Endothelial cell of umbilical vein (primary cell): ENCODE measurements around the gene RILPL1. TPM values are rescaled to one million over a fixed set of nuclear protein-coding genes. Genes with fewer than 3 reads are reported as not detected.

Experiments
- BruUV-seq: library from RNA; stranded (reverse); fragments of 400-500 nt; replicated peaks from 2 replicates; lab custom pipeline; 2021; lab: Mats Ljungman, UMichigan
- CTCF ChIA-PET: fragments of 300-600, 350-600 bp; sonication (Branson Sonifier 250); formaldehyde crosslinking; loops from one replicate; lab custom pipeline; 2021; ENCODE audit warnings: antibody characterized with exemption, inconsistent platforms; lab: Charles Lee
- POLR2A ChIA-PET: fragments of 300-600, 350-600 bp; sonication (Branson Sonifier 250); formaldehyde crosslinking; loops from one replicate; lab custom pipeline; 2021; ENCODE audit warnings: antibody characterized with exemption, inconsistent platforms; lab: Charles Lee
- DNase-seq: peaks from one replicate; pipeline ENCODE4 v3.0.0-alpha.2; 2011; ENCODE audit warnings: low read depth, low spot score
- FAIRE-seq: peaks from 2 replicates; lab custom pipeline; 2011; peaks lifted over from hg19 to GRCh38; lab: Jason Lieb, UNC
- H2AFZ ChIP-seq: 2 replicates; pipeline ENCODE4 v1.6.0; 2012; ENCODE audit warnings: low read depth, low read length, control low read depth, inconsistent platforms
- H3K27ac ChIP-seq: 2 replicates; pipeline ENCODE4 v1.5.1; 2011; ENCODE audit warnings: low read depth, mild to moderate bottlenecking, control low read depth, low read length, moderate library complexity; ENCODE audit not compliant: insufficient read depth
- H3K27me3 ChIP-seq, 2 experiments: 2 replicates each; pipeline versions ENCODE4 v1.6.0 to v1.6.1; 2011; ENCODE audit warnings: low read length in 2 of 2, mixed read lengths in 1 of 2; ENCODE audit not compliant: control insufficient read depth in 2 of 2, insufficient read depth in 2 of 2
- H3K36me3 ChIP-seq, 2 experiments: 2 replicates in 1 of 2; 3 replicates in 1 of 2; pipeline ENCODE4 v1.5.1; 2011; ENCODE audit warnings: low read length in 2 of 2, mild to moderate bottlenecking in 1 of 2, moderate library complexity in 1 of 2; ENCODE audit not compliant: control insufficient read depth in 2 of 2, insufficient read depth in 2 of 2; ENCODE audit errors: extremely low read depth in 1 of 2
- H3K4me1 ChIP-seq: 3 replicates; pipeline ENCODE4 v1.5.1; 2011; ENCODE audit warnings: mild to moderate bottlenecking, low read length; ENCODE audit not compliant: control insufficient read depth, insufficient read depth; ENCODE audit errors: extremely low read depth
- H3K4me2 ChIP-seq: 2 replicates; pipeline ENCODE4 v1.6.1; 2011; ENCODE audit warnings: low read length, control low read depth, mixed read lengths; ENCODE audit not compliant: insufficient read depth
- H3K4me3 ChIP-seq, 3 experiments: fragments of 200-600 bp in 1 of 3; sonication (generic), shearing (Covaris generic) in 1 of 3; replicated peaks in 1 of 3; 2 replicates each; pipeline ENCODE4 v1.5.1; 2011 to 2016; ENCODE audit warnings: control low read depth in 3 of 3, low read length in 3 of 3, mild to moderate bottlenecking in 2 of 3, inconsistent platforms in 1 of 3, low read depth in 1 of 3, moderate library complexity in 1 of 3; ENCODE audit not compliant: insufficient read depth in 1 of 3
- H3K79me2 ChIP-seq: 2 replicates; pipeline ENCODE4 v1.6.0; 2012; ENCODE audit warnings: low read length, inconsistent platforms; ENCODE audit not compliant: control insufficient read depth, insufficient read depth
- H3K9ac ChIP-seq: replicated peaks from 2 replicates; pipeline ENCODE3; 2011; ENCODE audit warnings: low read length, control low read depth; ENCODE audit not compliant: insufficient read depth; ENCODE audit errors: extremely low read depth
- H3K9me1 ChIP-seq: replicated peaks from 3 replicates; pipeline ENCODE4 v1.6.0; 2011; ENCODE audit warnings: mild to moderate bottlenecking, low read length; ENCODE audit not compliant: control insufficient read depth, insufficient read depth; ENCODE audit errors: extremely low read depth
- H3K9me3 ChIP-seq: replicated peaks from 2 replicates; pipeline ENCODE4 v1.5.1; 2012; ENCODE audit warnings: low read length, inconsistent platforms; ENCODE audit not compliant: control insufficient read depth, insufficient read depth
- H4K20me1 ChIP-seq: replicated peaks from 2 replicates; pipeline ENCODE3; 2011; ENCODE audit warnings: mild to moderate bottlenecking, low read length; ENCODE audit not compliant: control insufficient read depth, insufficient read depth; ENCODE audit errors: extremely low read depth
- EZH2 ChIP-seq: IDR thresholded peaks from 2 replicates; pipeline ENCODE4 v1.6.1; 2012; ENCODE audit warnings: borderline replicate concordance, low read depth, mild to moderate bottlenecking, moderate library complexity, low read length, inconsistent platforms; ENCODE audit not compliant: severe bottlenecking
- FOS ChIP-seq: IDR thresholded peaks from 2 replicates; pipeline ENCODE4 v1.6.1; 2011; ENCODE audit warnings: mild to moderate bottlenecking, low read length, moderate library complexity, borderline replicate concordance; ENCODE audit not compliant: insufficient read depth
- GATA2 ChIP-seq: IDR thresholded peaks from 2 replicates; pipeline ENCODE4 v1.7.0; 2011; ENCODE audit warnings: low read depth, mild to moderate bottlenecking, moderate library complexity, mixed read lengths, low read length; ENCODE audit not compliant: insufficient read length, insufficient read depth
- JUN ChIP-seq: IDR thresholded peaks from 2 replicates; pipeline ENCODE4 v1.6.1; 2011; ENCODE audit warnings: borderline replicate concordance, low read depth; ENCODE audit not compliant: insufficient read length, insufficient read depth
- MYC ChIP-seq: IDR thresholded peaks from one replicate; pipeline ENCODE4 v1.6.1; 2011; ENCODE audit warnings: mild to moderate bottlenecking, low read depth, low read length
- POLR2A ChIP-seq: IDR thresholded peaks from 2 replicates; pipeline ENCODE4 v1.6.1; 2012; ENCODE audit warnings: low read depth, mild to moderate bottlenecking, control low read depth, low read length
- POLR2AphosphoS5 ChIP-seq: IDR thresholded peaks from 2 replicates; pipeline ENCODE4 v1.6.1; 2012; ENCODE audit warnings: low read depth, mild to moderate bottlenecking, control low read depth, low read length, moderate library complexity; ENCODE audit not compliant: insufficient read depth
- dilution Hi-C: fragments of 300-500 bp; cut with MboI; formaldehyde crosslinking; loops from one replicate; pipeline ENCODE4 v1.15.0; 2019; ENCODE audit warnings: low sequenced_read_pairs; ENCODE audit not compliant: extremely low pct_ligation_motif_present
- intact Hi-C: fragments of 100-400 bp; cut with micrococcal nuclease; formaldehyde crosslinking; loops from one replicate; pipeline ENCODE4 v1.10.0; 2022
- polyA plus RNA-seq, 4 experiments: library from polyadenylated mRNA; depleted of rRNA in 3 of 4; stranded (reverse) in 3 of 4; unstranded in 1 of 4; fragments of >200 nt; gene quantifications; 2 replicates each; pipeline versions ENCODE4 v1.2.1 to v1.2.3, GENCODE V29; 2011 to 2012; ENCODE audit warnings: missing spikeins in 1 of 4
- total RNA-seq: library from RNA; stranded (reverse); gene quantifications from 2 replicates; pipeline ENCODE4 v1.2.3, GENCODE V29; 2021
- TF ChIP-seq, protein P1 (sequence below): IDR thresholded peaks from 2 replicates; pipeline ENCODE4 v1.6.1; 2011; ENCODE audit not compliant: insufficient read depth, insufficient read length
- TF ChIP-seq, protein P2 (sequence below), 2 donors: IDR thresholded peaks; 1 replicate in 1 of 2; 2 replicates in 1 of 2; pipeline ENCODE4 v1.5.1; 2011; ENCODE audit warnings: low read length in 2 of 2, mild to moderate bottlenecking in 2 of 2, moderate library complexity in 2 of 2, control low read depth in 1 of 2, inconsistent platforms in 1 of 2, low read depth in 1 of 2; ENCODE audit not compliant: insufficient read depth in 1 of 2; ENCODE audit errors: extremely low read depth in 1 of 2

RILPL1 gene
- total and polyA plus RNA-seq, 2 donors (not counting 3 experiments of a cell fraction or from before 2014, with no cell fraction given) = 30.4 to 34.3 TPM

DNA sequence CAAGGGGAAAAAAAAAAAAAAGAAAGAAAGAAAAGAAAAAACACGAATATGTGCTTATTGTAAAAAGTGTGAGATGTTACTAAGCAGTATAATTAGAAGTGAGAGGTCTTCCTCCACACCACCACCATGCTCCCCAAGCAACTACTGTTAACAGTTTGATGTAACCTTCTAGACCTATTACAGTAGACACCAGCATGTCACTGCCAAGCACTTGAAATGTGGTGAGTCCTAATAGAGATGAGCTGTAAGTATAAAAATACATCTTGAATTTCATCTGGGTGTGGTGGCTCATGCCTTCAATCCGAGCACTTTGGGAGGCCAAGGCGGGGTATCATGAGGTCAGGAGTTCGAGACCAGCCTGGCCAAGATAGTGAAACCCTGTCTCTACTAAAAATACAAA, 83.7 kb downstream of the RILPL1 start:
- Histone ChIP-seq H3K9ac (no peak overlapping the region), H2AFZ (no peak overlapping the region), H3K4me3 (no peak overlapping the region), H3K9me3 (no peaks in the 10 kb centered on the region), H3K27me3 (no peaks in the 10 kb centered on the region), H4K20me1 (no peaks in the 10 kb centered on the region), H3K4me1 (peaks cover 16% of the 10 kb centered on the region), H3K79me2 (no peaks in the 10 kb centered on the region), H3K36me3 (no peaks in the 10 kb centered on the region), H3K9me1 (no peaks in the 10 kb centered on the region), H3K27ac (no peak overlapping the region), H3K4me2 (no peak overlapping the region)
- intact Hi-C loops = loop anchor here (5.0 kb wide), 1 partner anchor 68 kb away; the partner anchor contains the start of gene KMT5A
- dilution Hi-C loops = no loop called here
- no TSS peak for BruUV-seq
- POLR2A ChIA-PET = no interaction called here
- TF ChIP-seq POLR2AphosphoS5 = no peak
- TF ChIP-seq, protein P1, sequence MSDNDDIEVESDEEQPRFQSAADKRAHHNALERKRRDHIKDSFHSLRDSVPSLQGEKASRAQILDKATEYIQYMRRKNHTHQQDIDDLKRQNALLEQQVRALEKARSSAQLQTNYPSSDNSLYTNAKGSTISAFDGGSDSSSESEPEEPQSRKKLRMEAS = no peak
- TF ChIP-seq FOS = no peak
- TF ChIP-seq, protein P2, sequence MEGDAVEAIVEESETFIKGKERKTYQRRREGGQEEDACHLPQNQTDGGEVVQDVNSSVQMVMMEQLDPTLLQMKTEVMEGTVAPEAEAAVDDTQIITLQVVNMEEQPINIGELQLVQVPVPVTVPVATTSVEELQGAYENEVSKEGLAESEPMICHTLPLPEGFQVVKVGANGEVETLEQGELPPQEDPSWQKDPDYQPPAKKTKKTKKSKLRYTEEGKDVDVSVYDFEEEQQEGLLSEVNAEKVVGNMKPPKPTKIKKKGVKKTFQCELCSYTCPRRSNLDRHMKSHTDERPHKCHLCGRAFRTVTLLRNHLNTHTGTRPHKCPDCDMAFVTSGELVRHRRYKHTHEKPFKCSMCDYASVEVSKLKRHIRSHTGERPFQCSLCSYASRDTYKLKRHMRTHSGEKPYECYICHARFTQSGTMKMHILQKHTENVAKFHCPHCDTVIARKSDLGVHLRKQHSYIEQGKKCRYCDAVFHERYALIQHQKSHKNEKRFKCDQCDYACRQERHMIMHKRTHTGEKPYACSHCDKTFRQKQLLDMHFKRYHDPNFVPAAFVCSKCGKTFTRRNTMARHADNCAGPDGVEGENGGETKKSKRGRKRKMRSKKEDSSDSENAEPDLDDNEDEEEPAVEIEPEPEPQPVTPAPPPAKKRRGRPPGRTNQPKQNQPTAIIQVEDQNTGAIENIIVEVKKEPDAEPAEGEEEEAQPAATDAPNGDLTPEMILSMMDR (IDR thresholded peaks at IDR 0.05; ENCODE audit: extremely low read depth in 1 of 2, insufficient read depth in 1 of 2, low read depth in 1 of 2, low read length in 2 of 2) = no peak
- TF ChIP-seq JUN = no peak
- no peak for TF ChIP-seq MYC
- no peak for TF ChIP-seq EZH2
- no peak for TF ChIP-seq POLR2A
- TF ChIP-seq GATA2 = no peak
- FAIRE-seq (no peak), DNase-seq (no peak)
- CTCF ChIA-PET = no interaction called here
